Left lung (tissue), 10 donors: ENCODE results near the gene C1orf116. TPM values are rescaled to one million over a fixed set of nuclear protein-coding genes. Genes with fewer than 3 reads are reported as not detected.
A peak's percentile ranks its signal among the peaks of the same experiment; 100 is the strongest.

Experiments used
- ATAC-seq: fragments of 200-7000 bp; cut with Tn5 transposase; one replicate; pipeline ENCODE4 v1.9.1; 2020; ENCODE audit warnings: moderate library complexity
- DNase-seq, 4 donors: peaks; one replicate each; pipeline ENCODE4 v3.0.0-alpha.2; 2013 to 2020
- H3K27ac ChIP-seq, 2 donors: fragments of 200-600 bp; sonication (generic) in 1 of 2; one replicate each; pipeline versions ENCODE4 v1.5.0 to v1.8.0; 2020 to 2021
- H3K27me3 ChIP-seq, 2 donors: fragments of 200-600 bp; sonication (generic) in 1 of 2; one replicate each; pipeline versions ENCODE4 v1.5.0 to v1.8.0; 2020 to 2021
- H3K36me3 ChIP-seq, 2 donors: fragments of 200-600 bp; sonication (generic) in 1 of 2; one replicate each; pipeline versions ENCODE4 v1.5.0 to v1.8.0; 2020 to 2021
- H3K4me1 ChIP-seq, 2 donors: fragments of 200-600 bp; one replicate each; pipeline ENCODE4 v1.8.0; 2021
- H3K4me3 ChIP-seq, 2 donors: fragments of 200-600 bp; sonication (generic) in 1 of 2; one replicate each; pipeline versions ENCODE4 v1.5.0 to v1.8.0; 2020 to 2021; ENCODE audit warnings: mild to moderate bottlenecking in 1 of 2
- H3K9me3 ChIP-seq, 2 donors: fragments of 200-600 bp; sonication (generic) in 1 of 2; one replicate each; pipeline versions ENCODE4 v1.5.0 to v1.8.0; 2020 to 2021
- CTCF ChIP-seq, 2 donors: fragments of 200-600 bp; sonication (generic) in 1 of 2; IDR thresholded peaks; one replicate each; pipeline versions ENCODE4 v1.5.0 to v1.8.0; 2021; ENCODE audit warnings: antibody characterized with exemption in 2 of 2
- intact Hi-C, 2 donors: fragments of 100-400 bp; cut with DNase I; formaldehyde crosslinking; loops; one replicate each; pipeline versions ENCODE4 v1.11.2 to v1.14.2; 2022
- polyA plus RNA-seq, 6 donors: library from polyadenylated mRNA; unstranded; fragments of 120-200 nt; gene quantifications; one replicate each; pipeline ENCODE4 v1.2.1, GENCODE V29; 2013; ENCODE audit not compliant: insufficient read length in 6 of 6
- total RNA-seq, 2 donors: library from RNA; stranded (reverse); fragmentation: NEBNext Ultra II Directional; extraction: Animal tissue kit (Norgen Biotek cat#: 25700); gene quantifications; one replicate each; pipeline ENCODE4 v1.2.1, GENCODE V29; 2021
- donor health status: DM: no; HTN: yes; CAD: no.
- donor health status: DM: no; HTN: no; CAD: no.

Gene C1orf116
- total and polyA plus RNA-seq, 8 donors: 27.1 to 212 (median 41.4) TPM

- TF ChIP-seq CTCF (IDR thresholded peaks at IDR 0.05): no peak
- ATAC-seq (no peak), DNase-seq (no peak)
- peak overlapping the region; percentile 73 to 85 for H3K27ac ChIP-seq
- intact Hi-C loops: no loop called here
- peak overlapping the region; percentile 28 to 40 for H3K4me3 ChIP-seq
- H3K36me3 ChIP-seq: peaks cover 0 to under 1% of the 10 kb centered on the region in 2 donors
- no peaks in the 10 kb centered on the region for H3K9me3 ChIP-seq
- H3K27me3 ChIP-seq: peaks cover 0 to 24% of the 10 kb centered on the region in 2 donors
- H3K4me1 ChIP-seq: peaks cover 8 to 17% of the 10 kb centered on the region in 2 donors
Observed at GRCh38 chr1:207028884-207029650, 3.5 kb downstream of the C1orf116 start.

- TF ChIP-seq CTCF (IDR thresholded peaks at IDR 0.05): no peak
- H3K27ac ChIP-seq: peak overlapping the region; percentile 73 to 85
- peaks cover 0 to 21% of the 10 kb centered on the region in 2 donors for H3K27me3 ChIP-seq
- H3K9me3 ChIP-seq: no peaks in the 10 kb centered on the region
- no peak for ATAC-seq
- peaks cover 0 to 6% of the 10 kb centered on the region in 2 donors for H3K36me3 ChIP-seq
- DNase-seq: no peak
- H3K4me3 ChIP-seq: peak overlapping the region; percentile 16 to 40
- H3K4me1 ChIP-seq: peaks cover 12 to 26% of the 10 kb centered on the region in 2 donors
- intact Hi-C loops: no loop called here
Observed at GRCh38 chr1:207027921-207028320, 4.6 kb downstream of the C1orf116 start.

- Histone ChIP-seq H3K36me3 (peaks cover 0 to 12% of the 10 kb centered on the region in 2 donors), H3K27me3 (peaks cover 0 to 15% of the 10 kb centered on the region in 2 donors), H3K4me3 (peak overlapping the region; percentile 16 to 40), H3K4me1 (peaks cover 12 to 32% of the 10 kb centered on the region in 2 donors), H3K27ac (peak overlapping the region; percentile 73 to 85), H3K9me3 (no peaks in the 10 kb centered on the region)
- intact Hi-C loops: no loop called here
- ATAC-seq: peak; percentile 25
- no peak for TF ChIP-seq CTCF (IDR thresholded peaks at IDR 0.05)
- DNase-seq: peak in 2 of 4 donors; percentile 52 to 83
Observed at GRCh38 chr1:207027206-207027777, 5.3 kb downstream of the C1orf116 start.

- no peak overlapping the region for H3K4me3 ChIP-seq
- peaks cover 12 to 37% of the 10 kb centered on the region in 2 donors for H3K4me1 ChIP-seq
- TF ChIP-seq CTCF (IDR thresholded peaks at IDR 0.05): no peak
- H3K27me3 ChIP-seq: peaks cover 0 to 4% of the 10 kb centered on the region in 2 donors
- DNase-seq (no peak), ATAC-seq (no peak)
- H3K36me3 ChIP-seq: peaks cover 0 to 13% of the 10 kb centered on the region in 2 donors
- peak overlapping the region; percentile 72 to 85 for H3K27ac ChIP-seq
- H3K9me3 ChIP-seq: no peaks in the 10 kb centered on the region
- intact Hi-C loops: no loop called here
Observed at GRCh38 chr1:207026104-207026534, 6.4 kb downstream of the C1orf116 start.
